ENCODE measurements around the gene HELZ. TPM values are rescaled to one million over a fixed set of nuclear protein-coding genes. Genes with fewer than 3 reads are reported as not detected.

HELZ gene
- total and polyA plus RNA-seq, 2 donors (not counting 3 experiments of a cell fraction or from before 2014, with no cell fraction given) = 8.0 to 47.3 TPM

DNA sequence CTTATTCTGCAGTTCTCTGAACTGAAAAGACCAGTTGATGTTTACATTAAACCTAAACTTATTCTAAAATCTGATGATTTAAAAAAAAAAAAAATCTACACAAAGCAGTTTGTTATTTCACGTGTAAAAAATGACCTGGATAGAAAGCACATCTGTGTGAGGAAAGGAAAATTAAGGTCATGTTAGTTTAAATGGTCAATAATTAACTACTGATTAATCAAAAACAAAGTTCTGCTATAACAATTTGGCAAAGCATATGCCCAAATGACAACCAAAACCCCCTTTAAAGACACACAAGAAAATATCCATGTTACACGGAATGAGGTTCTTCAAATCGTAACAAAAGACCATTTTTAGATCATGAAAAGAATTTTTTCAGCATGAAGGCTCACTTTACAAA lies 170.2 kb downstream of the HELZ start:
- no peak overlapping the region for H3K4me3 ChIP-seq (replicated peaks in 1 of 3; ENCODE audit: insufficient read depth in 1 of 3, low read depth in 1 of 3, low read length in 3 of 3)
- no peak overlapping the region for H3K4me2 ChIP-seq (ENCODE audit: insufficient read depth, low read length)
- dilution Hi-C loops (cut with MboI; ENCODE audit: extremely low pct_ligation_motif_present, low sequenced_read_pairs) (no loop called here), intact Hi-C loops (cut with micrococcal nuclease) (no loop called here)
- ChIA-PET CTCF (interaction anchor here (1.2 kb wide), 1 partner anchor 9 kb away, joined by 3 read pairs; no protein-coding TSS in a partner anchor), POLR2A (no interaction called here)
- BruUV-seq (replicated peaks) = no TSS peak
- peaks cover 0 to 4% of the 10 kb centered on the region in 2 experiments for H3K36me3 ChIP-seq (ENCODE audit: control insufficient read depth in 2 of 2, extremely low read depth in 1 of 2, insufficient read depth in 2 of 2, low read length in 2 of 2)
- H3K9ac ChIP-seq (replicated peaks; ENCODE audit: extremely low read depth, insufficient read depth, low read length) = no peak overlapping the region
- H3K27ac ChIP-seq (ENCODE audit: insufficient read depth, low read depth, low read length) = no peak overlapping the region
- H3K79me2 ChIP-seq (ENCODE audit: control insufficient read depth, insufficient read depth, low read length) = no peaks in the 10 kb centered on the region
- H2AFZ ChIP-seq (ENCODE audit: low read depth, low read length) = no peak overlapping the region
- DNase-seq (ENCODE audit: low read depth, low spot score) = no peak
- TF ChIP-seq POLR2AphosphoS5 (IDR thresholded peaks at IDR 0.05; ENCODE audit: insufficient read depth, low read depth, low read length) (no peak), GATA2 (IDR thresholded peaks at IDR 0.05; ENCODE audit: insufficient read depth, insufficient read length, low read depth, low read length) (no peak), FOS (IDR thresholded peaks at IDR 0.05; ENCODE audit: borderline replicate concordance, insufficient read depth, low read length) (no peak), JUN (IDR thresholded peaks at IDR 0.05; ENCODE audit: borderline replicate concordance, insufficient read depth, insufficient read length, low read depth) (no peak), EZH2 (IDR thresholded peaks at IDR 0.05; ENCODE audit: borderline replicate concordance, low read depth, low read length, severe bottlenecking) (no peak), CTCF (IDR thresholded peaks at IDR 0.05; ENCODE audit: extremely low read depth in 1 of 2, insufficient read depth in 1 of 2, low read depth in 1 of 2, low read length in 2 of 2) (no peak)
- H4K20me1 ChIP-seq (replicated peaks; ENCODE audit: control insufficient read depth, extremely low read depth, insufficient read depth, low read length) = peaks cover 2% of the 10 kb centered on the region
- no peaks in the 10 kb centered on the region for H3K4me1 ChIP-seq (ENCODE audit: control insufficient read depth, extremely low read depth, insufficient read depth, low read length)
- FAIRE-seq = no peak
- no peaks in the 10 kb centered on the region for H3K9me3 ChIP-seq (replicated peaks; ENCODE audit: control insufficient read depth, insufficient read depth, low read length)
- no peaks in the 10 kb centered on the region for H3K27me3 ChIP-seq (ENCODE audit: control insufficient read depth in 2 of 2, insufficient read depth in 2 of 2, low read length in 2 of 2)
- no peaks in the 10 kb centered on the region for H3K9me1 ChIP-seq (replicated peaks; ENCODE audit: control insufficient read depth, extremely low read depth, insufficient read depth, low read length)
